Measurements from ENCODE around the gene TMEM243. TPM values are rescaled to one million over a fixed set of nuclear protein-coding genes. Genes with fewer than 3 reads are reported as not detected.
A peak's percentile ranks its signal among the peaks of the same experiment; 100 is the strongest.

The TMEM243 gene
- total RNA-seq, 2 experiments from 2014 or later: 67.0 to 67.2 TPM

DNA sequence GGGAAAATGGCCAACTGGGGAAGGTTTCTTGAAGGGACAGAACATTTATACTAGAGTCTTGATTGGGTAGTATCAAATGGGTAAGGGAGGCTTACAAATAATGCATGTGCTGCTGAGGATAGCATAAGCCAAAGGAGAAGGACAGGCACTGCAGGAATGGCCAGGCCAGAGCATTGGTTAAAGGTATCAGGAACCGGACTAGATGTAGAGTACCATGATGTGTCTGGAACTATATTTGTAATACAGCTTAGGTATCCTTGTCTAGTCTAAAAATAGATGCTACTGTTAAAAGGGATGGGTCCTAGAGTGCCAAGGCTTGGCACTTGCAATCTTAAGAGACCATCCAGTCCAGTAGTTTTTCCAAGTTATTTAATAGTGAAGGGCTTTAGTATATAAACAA is 20.3 kb downstream of the TMEM243 start:
- peaks cover 20% of the 10 kb centered on the region for H3K9me3 Mint-ChIP-seq
- CTCF ChIA-PET: interaction anchor here (0.9 to 2.0 kb wide), 6 partner anchors 12 to 37 kb away, joined by 3 to 7 read pairs (median 4); no protein-coding TSS in a partner anchor
- peaks cover 86% of the 10 kb centered on the region for H3K36me3 Mint-ChIP-seq (ENCODE audit: low read depth)
- intact Hi-C loops (cut with micrococcal nuclease): no loop called here
- TF ChIP-seq, protein P1, sequence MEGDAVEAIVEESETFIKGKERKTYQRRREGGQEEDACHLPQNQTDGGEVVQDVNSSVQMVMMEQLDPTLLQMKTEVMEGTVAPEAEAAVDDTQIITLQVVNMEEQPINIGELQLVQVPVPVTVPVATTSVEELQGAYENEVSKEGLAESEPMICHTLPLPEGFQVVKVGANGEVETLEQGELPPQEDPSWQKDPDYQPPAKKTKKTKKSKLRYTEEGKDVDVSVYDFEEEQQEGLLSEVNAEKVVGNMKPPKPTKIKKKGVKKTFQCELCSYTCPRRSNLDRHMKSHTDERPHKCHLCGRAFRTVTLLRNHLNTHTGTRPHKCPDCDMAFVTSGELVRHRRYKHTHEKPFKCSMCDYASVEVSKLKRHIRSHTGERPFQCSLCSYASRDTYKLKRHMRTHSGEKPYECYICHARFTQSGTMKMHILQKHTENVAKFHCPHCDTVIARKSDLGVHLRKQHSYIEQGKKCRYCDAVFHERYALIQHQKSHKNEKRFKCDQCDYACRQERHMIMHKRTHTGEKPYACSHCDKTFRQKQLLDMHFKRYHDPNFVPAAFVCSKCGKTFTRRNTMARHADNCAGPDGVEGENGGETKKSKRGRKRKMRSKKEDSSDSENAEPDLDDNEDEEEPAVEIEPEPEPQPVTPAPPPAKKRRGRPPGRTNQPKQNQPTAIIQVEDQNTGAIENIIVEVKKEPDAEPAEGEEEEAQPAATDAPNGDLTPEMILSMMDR (IDR thresholded peaks at IDR 0.05): no peak
- H3K4me3 Mint-ChIP-seq: no peak overlapping the region
- no peaks in the 10 kb centered on the region for H3K27me3 Mint-ChIP-seq
- peaks cover 68% of the 10 kb centered on the region for H3K4me1 Mint-ChIP-seq (ENCODE audit: low read depth)
- no peak for DNase-seq
- POLR2A ChIA-PET: interaction anchor here (0.9 to 7.3 kb wide), 4 partner anchors 9 to 20 kb away, joined by 3 to 60 read pairs (median 7); partner anchors contain the start of gene TMEM243
- peak overlapping the region; percentile 62 for H3K27ac Mint-ChIP-seq
- ATAC-seq: no peak

DNA sequence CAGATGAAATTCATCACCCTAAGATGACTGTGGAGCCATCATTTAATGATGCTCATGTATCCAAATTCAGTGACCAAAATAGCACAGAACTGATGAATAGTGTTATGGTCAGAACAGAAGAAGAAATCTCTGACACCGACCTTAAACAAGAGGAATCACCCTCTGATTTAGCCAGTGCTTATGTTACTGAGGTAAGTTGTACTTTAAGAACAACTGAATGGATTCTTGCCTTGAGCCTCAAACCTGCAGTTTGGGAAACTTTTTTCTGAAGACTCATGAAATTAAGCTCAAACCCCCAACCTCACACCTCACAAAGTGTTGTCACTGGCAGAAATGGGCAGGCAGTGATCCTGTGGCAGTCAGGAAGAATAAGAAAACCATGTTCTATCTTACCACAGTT is 25.6 kb downstream of the TMEM243 start:
- H3K4me1 Mint-ChIP-seq (ENCODE audit: low read depth): peaks cover 46% of the 10 kb centered on the region
- H3K36me3 Mint-ChIP-seq (ENCODE audit: low read depth): peaks cover 73% of the 10 kb centered on the region
- ChIA-PET POLR2A (interaction anchor here (2.9 to 7.3 kb wide), 2 partner anchors 10 to 25 kb away, joined by 11 to 60 read pairs; partner anchors contain the start of gene TMEM243), CTCF (no interaction called here)
- H3K27ac Mint-ChIP-seq: peak overlapping the region; percentile 67
- ATAC-seq (no peak), DNase-seq (no peak)
- no peaks in the 10 kb centered on the region for H3K9me3 Mint-ChIP-seq
- H3K27me3 Mint-ChIP-seq: no peaks in the 10 kb centered on the region
- intact Hi-C loops (cut with micrococcal nuclease): no loop called here
- TF ChIP-seq, protein P1 (IDR thresholded peaks at IDR 0.05): no peak
- no peak overlapping the region for H3K4me3 Mint-ChIP-seq

DNA sequence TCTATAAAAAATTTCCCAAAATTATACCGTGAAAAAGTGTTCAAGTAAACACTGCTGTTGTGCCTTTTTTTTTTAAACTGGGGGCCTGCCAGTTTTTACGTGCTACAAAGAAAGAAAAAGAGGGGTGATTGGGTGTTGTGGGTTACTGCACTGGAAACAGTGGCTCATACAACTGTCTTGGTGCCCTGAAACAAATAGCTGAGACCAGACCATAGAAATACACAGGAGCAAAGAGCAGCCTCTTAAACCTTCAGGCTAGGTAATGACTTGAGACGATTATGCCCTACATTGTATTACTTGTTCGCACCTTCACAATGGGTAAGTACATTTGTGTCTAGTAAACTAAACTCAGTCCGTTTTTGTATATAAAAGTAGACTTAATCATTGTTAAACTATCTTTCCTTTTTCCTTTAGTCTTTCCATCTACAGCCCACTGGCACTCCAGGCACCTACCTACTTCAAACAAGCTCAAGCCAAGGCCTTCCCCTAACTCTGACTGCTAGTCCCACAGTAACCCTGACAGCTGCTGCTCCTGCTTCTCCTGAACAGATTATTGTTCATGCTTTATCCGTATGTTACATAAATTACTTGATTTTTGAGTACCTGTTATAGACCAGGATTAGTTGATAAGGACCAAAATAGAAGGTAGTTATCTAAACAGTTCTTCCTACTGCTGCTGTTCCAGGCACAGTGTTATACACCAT is 26.6 kb downstream of the TMEM243 start:
- ChIA-PET POLR2A (interaction anchor here (1.0 to 1.8 kb wide), 5 partner anchors 9 to 26 kb away, joined by 3 to 6 read pairs (median 4); partner anchors contain the start of gene TMEM243), CTCF (interaction anchor here (0.7 kb wide), 1 partner anchor 19 kb away, joined by 3 read pairs; no protein-coding TSS in a partner anchor)
- peaks cover 71% of the 10 kb centered on the region for H3K36me3 Mint-ChIP-seq (ENCODE audit: low read depth)
- TF ChIP-seq, protein P1 (IDR thresholded peaks at IDR 0.05): no peak
- H3K9me3 Mint-ChIP-seq: no peaks in the 10 kb centered on the region
- ATAC-seq (peak; percentile 34), DNase-seq (no peak)
- intact Hi-C loops (cut with micrococcal nuclease): no loop called here
- H3K27me3 Mint-ChIP-seq: no peaks in the 10 kb centered on the region
- peaks cover 49% of the 10 kb centered on the region for H3K4me1 Mint-ChIP-seq (ENCODE audit: low read depth)
- no peak overlapping the region for H3K4me3 Mint-ChIP-seq
- peak overlapping the region; percentile 67 for H3K27ac Mint-ChIP-seq

DNA sequence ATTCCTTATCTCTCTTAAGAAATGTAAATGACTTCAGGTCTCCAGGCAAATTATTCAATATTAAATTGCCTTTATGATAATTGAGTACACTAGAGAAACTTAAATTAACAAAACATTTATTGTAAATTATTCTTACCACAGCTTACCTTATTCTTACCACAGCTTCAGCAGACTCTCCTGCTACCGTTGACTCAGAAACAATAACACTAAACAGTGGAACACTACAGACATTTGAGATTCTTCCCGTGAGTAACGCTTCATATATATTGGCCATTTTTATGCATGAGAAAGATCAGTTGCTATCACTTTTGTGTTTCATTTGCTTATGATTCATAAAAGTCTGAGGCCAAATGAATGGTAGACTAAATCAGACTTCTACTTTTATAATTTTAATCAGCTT is 28.7 kb downstream of the TMEM243 start:
- Mint-ChIP-seq H3K4me1 (ENCODE audit: low read depth) (peaks cover 40% of the 10 kb centered on the region), H3K9me3 (no peaks in the 10 kb centered on the region), H3K27me3 (no peaks in the 10 kb centered on the region), H3K36me3 (ENCODE audit: low read depth) (peaks cover 70% of the 10 kb centered on the region), H3K4me3 (no peak overlapping the region), H3K27ac (peak overlapping the region; percentile 67)
- DNase-seq: no peak
- no peak for ATAC-seq
- POLR2A ChIA-PET: interaction anchor here (0.7 to 1.9 kb wide), 3 partner anchors 20 to 30 kb away, joined by 5 to 7 read pairs (median 6); partner anchors contain the start of gene TMEM243
- intact Hi-C loops (cut with micrococcal nuclease): no loop called here
- CTCF ChIA-PET: interaction anchor here (1.5 kb wide), 1 partner anchor 13 kb away, joined by 3 read pairs; no protein-coding TSS in a partner anchor
- TF ChIP-seq, protein P1 (IDR thresholded peaks at IDR 0.05): no peak

DNA sequence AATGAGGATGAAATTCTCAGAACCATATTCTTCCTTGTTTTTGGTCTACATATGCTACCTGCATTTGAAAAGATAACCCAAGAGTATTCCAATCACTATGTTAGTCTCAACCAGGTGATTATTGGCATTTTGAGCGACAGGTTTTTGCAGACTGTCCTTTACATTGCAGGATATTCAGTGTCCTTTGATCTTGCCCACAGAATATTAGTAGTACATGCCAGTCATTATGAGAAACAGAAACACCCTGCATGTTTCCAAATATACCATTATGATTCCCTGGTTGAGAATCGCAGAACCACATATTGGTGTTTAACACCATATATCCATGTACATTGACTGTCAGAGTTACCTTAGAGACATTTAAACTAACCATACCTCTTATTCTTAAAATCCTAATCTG is 30.6 kb downstream of the TMEM243 start:
- ChIA-PET CTCF (no interaction called here), POLR2A (interaction anchor here (1.0 kb wide), 1 partner anchor 11 kb away, joined by 3 read pairs; no protein-coding TSS in a partner anchor)
- H3K36me3 Mint-ChIP-seq (ENCODE audit: low read depth): peaks cover 74% of the 10 kb centered on the region
- intact Hi-C loops (cut with micrococcal nuclease): no loop called here
- H3K4me1 Mint-ChIP-seq (ENCODE audit: low read depth): peaks cover 44% of the 10 kb centered on the region
- peak overlapping the region; percentile 48 for H3K27ac Mint-ChIP-seq
- TF ChIP-seq, protein P1 (IDR thresholded peaks at IDR 0.05): no peak
- no peak overlapping the region for H3K4me3 Mint-ChIP-seq
- no peaks in the 10 kb centered on the region for H3K27me3 Mint-ChIP-seq
- no peaks in the 10 kb centered on the region for H3K9me3 Mint-ChIP-seq
- ATAC-seq (no peak), DNase-seq (no peak)

Data from activated CD8-positive, alpha-beta T cell treated with anti-CD3 and anti-CD28 coated beads for 36 hours (primary cell).